Natural killer cell (primary cell): ENCODE data around the gene PDCD6IP. TPM values are rescaled to one million over a fixed set of nuclear protein-coding genes. Genes with fewer than 3 reads are reported as not detected.

ENCODE experiments used
- ATAC-seq, 3 donors: fragments of 150-1000 bp in 2 of 3; fragments of 200-7000 bp in 1 of 3; cut with Tn5 transposase; 1 replicate in 1 of 3; 2 replicates in 2 of 3; pipeline ENCODE4 v1.10.0; 2021; ENCODE audit warnings: mild to moderate bottlenecking in 2 of 3, moderate library complexity in 2 of 3
- DNase-seq, 2 donors: peaks; one replicate each; pipeline versions ENCODE4 v3.0.0 to v3.0.0-alpha.2; 2013 to 2021; ENCODE audit warnings: mixed read lengths in 1 of 2
- H3K27ac ChIP-seq: one replicate; pipeline ENCODE4 v1.5.1; 2013; ENCODE audit warnings: mild to moderate bottlenecking, low read length
- H3K27me3 ChIP-seq: one replicate; pipeline ENCODE4 v1.6.1; 2013; ENCODE audit warnings: low read length; ENCODE audit not compliant: control insufficient read depth, insufficient read depth
- H3K36me3 ChIP-seq: one replicate; pipeline ENCODE4 v1.6.1; 2013; ENCODE audit warnings: low read length; ENCODE audit not compliant: control insufficient read depth, insufficient read depth
- H3K4me1 ChIP-seq: one replicate; pipeline ENCODE4 v1.6.1; 2013; ENCODE audit warnings: low read length; ENCODE audit not compliant: control insufficient read depth, insufficient read depth
- H3K4me3 ChIP-seq: one replicate; pipeline ENCODE4 v1.5.1; 2013; ENCODE audit warnings: low read length
- H3K9me3 ChIP-seq: one replicate; pipeline ENCODE4 v1.6.1; 2013; ENCODE audit warnings: low read length; ENCODE audit not compliant: control insufficient read depth, insufficient read depth
- H3K27ac Mint-ChIP-seq, 2 donors: one replicate each; pipeline ENCODE4 v1.8.0; 2022; ENCODE audit warnings: mild to moderate bottlenecking in 2 of 2, mixed read lengths in 2 of 2, moderate library complexity in 1 of 2
- H3K27me3 Mint-ChIP-seq, 2 donors: one replicate each; pipeline ENCODE4 v1.8.0; 2022; ENCODE audit warnings: low read depth in 2 of 2, mixed read lengths in 2 of 2
- H3K36me3 Mint-ChIP-seq: one replicate; pipeline ENCODE4 v1.8.0; 2022; ENCODE audit warnings: mixed read lengths
- H3K4me1 Mint-ChIP-seq, 2 donors: one replicate each; pipeline ENCODE4 v1.8.0; 2022; ENCODE audit warnings: mixed read lengths in 2 of 2
- H3K4me3 Mint-ChIP-seq: one replicate; pipeline ENCODE4 v1.8.0; 2022; ENCODE audit warnings: mild to moderate bottlenecking, moderate library complexity, mixed read lengths
- H3K9me3 Mint-ChIP-seq, 2 donors: one replicate each; pipeline ENCODE4 v1.8.0; 2022; ENCODE audit warnings: mixed read lengths in 2 of 2
- WGBS: methylation state at CpG from one replicate; pipeline ENCODE4 v1.1.7; 2013; ENCODE audit warnings: missing lambda C conversion rate; ENCODE audit not compliant: insufficient coverage; 5-methylcytosine and 5-hydroxymethylcytosine counted together
- intact Hi-C: fragments of 100-400 bp; cut with micrococcal nuclease; formaldehyde crosslinking; loops from one replicate; pipeline ENCODE4 v1.14.2; 2022
- total RNA-seq, 4 donors: library from RNA; stranded (reverse); fragments of 120-200 nt in 1 of 4; gene quantifications; one replicate each; pipeline versions ENCODE4 v1.2.3 to v1.2.4, GENCODE V29; 2013 to 2022
- TF ChIP-seq, protein P1 (sequence below): fragments of 200-600 bp; IDR thresholded peaks from one replicate; pipeline ENCODE4 v1.8.0; 2022; ENCODE audit warnings: antibody characterized with exemption

Gene PDCD6IP
- total RNA-seq, 3 donors from 2014 or later (not counting 1 experiment from before 2014, with no cell fraction given), result 170 to 182 (median 179) TPM

- WGBS, result 90% methylated on average over 7 of the region's 9 CpGs
- intact Hi-C loops, result no loop called here
- no peaks in the 10 kb centered on the region for H3K4me1 Mint-ChIP-seq
- ATAC-seq (no peak), DNase-seq (no peak)
- no peak overlapping the region for H3K4me3 ChIP-seq
- peaks cover 0 to 7% of the 10 kb centered on the region in 2 donors for H3K27me3 Mint-ChIP-seq
- no peaks in the 10 kb centered on the region for H3K9me3 Mint-ChIP-seq
- no peaks in the 10 kb centered on the region for H3K36me3 ChIP-seq
- H3K27ac Mint-ChIP-seq, result no peak overlapping the region
- H3K9me3 ChIP-seq, result no peaks in the 10 kb centered on the region
- no peak overlapping the region for H3K4me3 Mint-ChIP-seq
- no peaks in the 10 kb centered on the region for H3K4me1 ChIP-seq
- TF ChIP-seq, protein P1, sequence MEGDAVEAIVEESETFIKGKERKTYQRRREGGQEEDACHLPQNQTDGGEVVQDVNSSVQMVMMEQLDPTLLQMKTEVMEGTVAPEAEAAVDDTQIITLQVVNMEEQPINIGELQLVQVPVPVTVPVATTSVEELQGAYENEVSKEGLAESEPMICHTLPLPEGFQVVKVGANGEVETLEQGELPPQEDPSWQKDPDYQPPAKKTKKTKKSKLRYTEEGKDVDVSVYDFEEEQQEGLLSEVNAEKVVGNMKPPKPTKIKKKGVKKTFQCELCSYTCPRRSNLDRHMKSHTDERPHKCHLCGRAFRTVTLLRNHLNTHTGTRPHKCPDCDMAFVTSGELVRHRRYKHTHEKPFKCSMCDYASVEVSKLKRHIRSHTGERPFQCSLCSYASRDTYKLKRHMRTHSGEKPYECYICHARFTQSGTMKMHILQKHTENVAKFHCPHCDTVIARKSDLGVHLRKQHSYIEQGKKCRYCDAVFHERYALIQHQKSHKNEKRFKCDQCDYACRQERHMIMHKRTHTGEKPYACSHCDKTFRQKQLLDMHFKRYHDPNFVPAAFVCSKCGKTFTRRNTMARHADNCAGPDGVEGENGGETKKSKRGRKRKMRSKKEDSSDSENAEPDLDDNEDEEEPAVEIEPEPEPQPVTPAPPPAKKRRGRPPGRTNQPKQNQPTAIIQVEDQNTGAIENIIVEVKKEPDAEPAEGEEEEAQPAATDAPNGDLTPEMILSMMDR, result no peak
- no peaks in the 10 kb centered on the region for H3K27me3 ChIP-seq
- no peaks in the 10 kb centered on the region for H3K36me3 Mint-ChIP-seq
- no peak overlapping the region for H3K27ac ChIP-seq
Observed at GRCh38 chr3:33768578-33769330, 29.7 kb upstream of the PDCD6IP start.

GRCh38 chr3:33773637-33774036 lies 24.8 kb upstream of the PDCD6IP start:
- no peak for DNase-seq
- Mint-ChIP-seq H3K4me3 (no peak overlapping the region), H3K27ac (no peak overlapping the region), H3K27me3 (peaks cover 0 to 4% of the 10 kb centered on the region in 2 donors), H3K36me3 (no peaks in the 10 kb centered on the region), H3K4me1 (no peaks in the 10 kb centered on the region), H3K9me3 (no peaks in the 10 kb centered on the region)
- Histone ChIP-seq H3K9me3 (no peaks in the 10 kb centered on the region), H3K27me3 (no peaks in the 10 kb centered on the region), H3K4me3 (no peak overlapping the region), H3K36me3 (no peaks in the 10 kb centered on the region), H3K4me1 (no peaks in the 10 kb centered on the region), H3K27ac (no peak overlapping the region)
- TF ChIP-seq, protein P1, result no peak
- intact Hi-C loops, result no loop called here
- no peak for ATAC-seq
- 97% methylated on average over 1 of the region's 2 CpGs for WGBS

GRCh38 chr3:33775363-33775762 lies 23.1 kb upstream of the PDCD6IP start:
- no peak overlapping the region for H3K27ac ChIP-seq
- Mint-ChIP-seq H3K4me1 (no peaks in the 10 kb centered on the region), H3K27me3 (peaks cover 0 to 4% of the 10 kb centered on the region in 2 donors), H3K4me3 (no peak overlapping the region), H3K9me3 (no peaks in the 10 kb centered on the region), H3K27ac (no peak overlapping the region), H3K36me3 (no peaks in the 10 kb centered on the region)
- H3K4me1 ChIP-seq, result no peaks in the 10 kb centered on the region
- H3K36me3 ChIP-seq, result no peaks in the 10 kb centered on the region
- TF ChIP-seq, protein P1, result no peak
- intact Hi-C loops, result no loop called here
- no peak overlapping the region for H3K4me3 ChIP-seq
- no peaks in the 10 kb centered on the region for H3K27me3 ChIP-seq
- DNase-seq (no peak), ATAC-seq (no peak)
- H3K9me3 ChIP-seq, result no peaks in the 10 kb centered on the region
- WGBS, result 79% methylated on average over 3 of the region's 3 CpGs

DNA sequence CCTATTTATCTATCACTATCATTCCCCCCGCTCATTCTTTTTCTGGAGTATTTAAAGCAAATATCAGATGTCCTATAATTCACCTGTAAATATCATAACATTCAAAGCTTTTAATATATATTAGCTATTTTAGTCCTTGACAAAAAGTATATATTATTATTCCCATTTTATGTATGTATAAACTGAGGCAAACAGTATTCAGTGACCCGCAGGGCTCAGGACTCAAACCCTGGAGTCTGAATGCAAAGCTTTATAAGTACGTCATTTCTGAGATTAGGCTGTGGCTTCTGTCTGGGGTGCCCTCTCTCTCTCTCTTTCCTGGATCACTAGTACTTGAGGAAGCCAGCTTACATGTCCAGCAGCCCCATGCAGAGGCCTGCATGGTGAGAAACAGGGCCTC lies 20.4 kb upstream of the PDCD6IP start:
- H3K4me1 ChIP-seq, result no peaks in the 10 kb centered on the region
- H3K27me3 ChIP-seq, result no peaks in the 10 kb centered on the region
- Mint-ChIP-seq H3K27ac (no peak overlapping the region), H3K4me1 (no peaks in the 10 kb centered on the region), H3K36me3 (no peaks in the 10 kb centered on the region), H3K4me3 (no peak overlapping the region), H3K27me3 (peaks cover 0 to 3% of the 10 kb centered on the region in 2 donors), H3K9me3 (no peaks in the 10 kb centered on the region)
- no peak overlapping the region for H3K4me3 ChIP-seq
- WGBS, result 85% methylated on average over 2 of the region's 3 CpGs
- TF ChIP-seq, protein P1, result no peak
- intact Hi-C loops, result no loop called here
- ATAC-seq (no peak), DNase-seq (no peak)
- H3K36me3 ChIP-seq, result no peaks in the 10 kb centered on the region
- H3K27ac ChIP-seq, result no peak overlapping the region
- no peaks in the 10 kb centered on the region for H3K9me3 ChIP-seq
